GM21367 (cell line): Measurements from ENCODE around the gene MAP7D3.

Source experiments
- ATAC-seq: cut with Tn5 transposase; IDR thresholded peaks from one replicate; pipeline ENCODE4 v1.9.1; 2021; ENCODE audit not compliant: unreplicated experiment

Gene MAP7D3

DNA sequence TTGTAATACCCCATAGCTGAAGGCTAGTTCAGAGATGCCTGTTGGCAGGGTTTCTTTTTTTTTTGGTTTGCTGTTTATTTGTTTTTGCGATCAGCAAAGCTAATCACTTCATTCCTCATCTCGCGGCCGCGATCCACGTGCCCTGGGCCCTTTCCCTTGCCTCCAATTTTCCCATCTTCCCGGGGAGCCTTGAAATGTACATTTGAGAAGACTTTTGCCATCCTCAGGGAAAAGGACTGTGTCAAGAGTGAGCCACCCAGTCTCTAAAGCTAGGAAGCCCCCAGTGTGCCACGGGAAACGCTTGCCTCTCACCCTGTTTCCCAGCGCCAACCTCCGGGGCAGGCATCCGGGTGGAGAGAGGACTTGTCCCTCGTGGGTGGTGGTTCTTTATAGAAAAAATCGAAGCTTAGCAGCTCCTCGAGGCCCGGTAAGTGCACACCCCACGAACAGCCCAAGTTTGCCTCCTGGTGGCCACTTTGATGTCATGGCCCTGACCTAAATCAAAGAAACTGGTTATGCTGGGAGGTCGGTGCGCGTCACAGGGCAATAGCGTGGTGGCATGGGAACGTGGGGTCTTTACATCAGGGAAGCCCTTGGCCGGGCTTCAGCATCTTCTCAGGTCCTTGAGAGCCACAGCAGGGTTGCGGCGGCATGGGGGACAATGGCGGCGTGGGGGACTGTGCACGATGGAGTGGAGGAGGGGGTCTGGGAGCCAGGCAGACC is 42.0 kb downstream of the MAP7D3 start:
- ATAC-seq, result no peak

DNA sequence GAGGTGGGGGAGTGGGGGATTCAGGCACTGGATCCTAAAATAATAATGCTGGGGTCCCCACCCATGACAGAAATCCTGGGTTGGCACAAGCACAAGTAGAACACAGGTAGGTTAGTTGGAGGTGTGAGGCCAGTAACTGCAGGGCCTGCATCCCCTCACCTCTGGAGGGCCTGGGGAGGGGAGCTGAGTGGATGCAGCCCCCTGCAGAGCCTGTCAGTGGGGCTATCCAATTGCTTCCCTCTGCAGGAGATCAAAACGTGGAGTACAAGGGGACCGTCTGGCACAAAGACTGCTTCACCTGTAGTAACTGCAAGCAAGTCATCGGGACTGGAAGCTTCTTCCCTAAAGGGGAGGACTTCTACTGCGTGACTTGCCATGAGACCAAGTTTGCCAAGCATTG is 43.7 kb downstream of the MAP7D3 start:
- no peak for ATAC-seq

DNA sequence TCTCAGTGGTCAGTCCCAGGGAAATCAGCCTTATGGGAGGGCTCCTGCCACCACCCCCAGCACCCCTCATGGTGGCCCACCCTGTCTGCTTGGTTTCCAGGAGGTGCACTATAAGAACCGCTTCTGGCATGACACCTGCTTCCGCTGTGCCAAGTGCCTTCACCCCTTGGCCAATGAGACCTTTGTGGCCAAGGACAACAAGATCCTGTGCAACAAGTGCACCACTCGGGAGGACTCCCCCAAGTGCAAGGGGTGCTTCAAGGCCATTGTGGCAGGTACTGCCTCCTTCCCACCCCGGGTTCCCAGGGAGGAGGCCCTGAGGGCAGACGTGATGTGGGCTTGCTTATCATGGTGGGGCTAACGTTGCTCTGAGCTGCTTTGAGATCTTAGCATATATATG is 44.3 kb downstream of the MAP7D3 start:
- ATAC-seq, result no peak

GRCh38 chrX:136205882-136206380 is 45.3 kb downstream of the MAP7D3 start:
- no peak for ATAC-seq

DNA sequence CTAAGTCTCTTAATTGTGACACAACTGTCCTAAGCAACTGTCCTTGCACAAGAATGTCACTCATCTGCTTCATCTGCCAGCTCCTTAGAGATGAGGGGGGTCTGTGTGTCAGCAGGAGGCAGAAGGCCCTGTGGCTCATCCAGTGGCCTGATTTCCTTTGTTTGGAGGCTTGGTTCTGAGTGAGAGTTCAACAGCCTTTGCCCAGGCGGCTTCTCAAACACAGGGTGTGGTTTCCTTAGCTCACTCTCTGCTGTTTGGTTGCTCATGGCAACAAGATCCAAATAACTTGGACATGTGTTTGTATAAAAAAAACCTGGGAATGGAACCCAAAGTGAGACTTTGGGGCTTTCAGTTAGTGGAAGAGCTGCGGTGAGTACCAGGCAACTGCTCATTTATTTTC is 46.6 kb downstream of the MAP7D3 start:
- no peak for ATAC-seq

DNA sequence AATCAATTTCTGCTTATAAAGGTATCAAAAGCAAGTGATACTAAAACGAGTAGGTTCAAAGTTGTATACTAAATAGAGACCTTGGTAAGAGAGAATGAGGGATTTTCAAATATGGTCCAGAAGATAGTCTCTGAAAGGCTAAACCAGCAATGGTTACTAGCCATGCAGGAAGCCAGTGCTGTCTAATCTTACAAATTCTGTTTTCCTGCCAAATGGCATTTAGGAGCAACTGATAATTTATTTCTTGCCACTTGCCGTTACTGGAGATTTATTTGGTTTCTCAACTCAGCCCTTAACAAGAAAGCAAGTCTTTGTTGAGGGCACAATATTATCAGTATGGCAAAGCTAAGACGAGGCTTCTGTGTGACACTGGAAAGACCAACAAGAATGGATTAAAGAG is 47.2 kb downstream of the MAP7D3 start:
- no peak for ATAC-seq

DNA sequence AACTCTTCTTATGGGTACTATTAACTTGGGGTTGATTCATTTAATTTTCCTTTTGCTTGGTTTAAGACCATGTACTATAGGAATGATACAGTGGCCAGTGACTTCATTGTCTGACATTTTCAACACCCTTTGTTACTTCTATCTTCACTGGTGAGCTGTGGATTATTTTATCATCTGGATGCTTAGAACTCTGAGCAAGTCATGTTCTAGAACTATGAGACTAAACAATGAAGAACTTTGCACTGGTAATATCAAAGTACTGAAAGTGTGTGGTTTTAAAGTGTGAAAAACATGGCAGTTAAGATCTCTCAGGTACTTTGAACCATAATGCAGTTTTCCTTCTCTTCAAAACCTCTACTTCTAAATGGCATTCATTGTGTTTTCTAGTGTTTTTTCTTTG is 47.8 kb downstream of the MAP7D3 start:
- ATAC-seq, result no peak

GRCh38 chrX:136202889-136203288 is 48.3 kb downstream of the MAP7D3 start:
- no peak for ATAC-seq

DNA sequence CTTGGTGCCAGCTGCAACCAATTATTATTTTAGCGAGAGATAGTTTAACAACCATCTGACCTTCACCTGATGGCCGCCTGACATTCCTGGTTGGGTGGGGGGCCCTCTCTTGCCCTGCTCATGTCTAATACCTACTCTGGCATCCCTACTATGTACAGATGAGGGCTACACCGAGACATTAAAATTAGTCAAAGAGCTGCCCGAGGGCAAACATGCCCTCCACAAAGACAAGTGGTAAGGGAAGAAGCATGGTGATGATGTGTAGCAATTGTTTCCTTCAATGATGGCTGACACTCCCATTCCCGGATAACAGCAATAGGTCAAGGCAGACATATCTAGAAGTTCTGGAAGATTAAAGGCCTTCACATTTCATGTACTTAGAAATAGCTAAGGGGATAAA is 49.6 kb downstream of the MAP7D3 start:
- ATAC-seq, result no peak

DNA sequence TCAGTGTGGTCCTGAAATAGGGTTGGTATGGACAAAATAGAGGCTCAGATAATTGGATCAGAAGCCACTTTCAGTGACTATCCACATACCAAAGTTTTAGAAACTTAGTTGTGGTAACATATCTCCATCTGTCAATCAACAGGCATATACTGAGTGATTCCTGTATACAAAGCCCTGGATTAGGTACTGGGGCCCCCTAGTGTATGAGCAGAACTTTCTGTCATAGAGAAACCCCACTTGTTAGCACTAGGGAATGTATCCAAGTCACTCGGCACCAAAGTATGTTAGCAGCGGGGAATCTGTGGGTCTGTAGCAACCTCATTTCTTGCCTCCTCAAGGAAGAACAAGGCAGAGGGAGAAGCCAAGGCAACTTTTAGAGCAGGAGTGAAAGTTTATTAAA is 50.7 kb downstream of the MAP7D3 start:
- ATAC-seq, result no peak

DNA sequence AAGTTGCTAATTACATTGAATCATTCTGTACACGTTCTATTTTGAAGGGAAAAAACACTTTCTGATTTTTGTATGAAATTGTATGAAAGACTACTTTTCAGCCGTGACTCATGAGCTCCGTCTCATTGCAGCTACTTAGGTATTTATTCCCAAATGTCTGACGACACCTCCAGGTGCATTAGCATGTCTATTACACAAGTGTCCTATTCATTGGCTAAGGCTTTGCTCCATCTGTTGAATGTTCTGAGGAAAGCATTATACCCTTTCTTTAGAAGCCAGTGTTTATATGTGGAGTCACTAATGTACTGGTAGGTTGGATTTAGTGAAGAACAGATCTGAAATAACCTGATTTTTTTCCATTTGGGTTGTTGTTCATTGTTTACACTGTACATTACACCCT is 51.8 kb downstream of the MAP7D3 start:
- no peak for ATAC-seq

GRCh38 chrX:136198678-136199243 is 52.4 kb downstream of the MAP7D3 start:
- ATAC-seq, result no peak

- no peak for ATAC-seq
Observed at GRCh38 chrX:136198010-136198409, 53.2 kb downstream of the MAP7D3 start.

GRCh38 chrX:136196691-136197155 is 54.5 kb downstream of the MAP7D3 start:
- ATAC-seq, result no peak

- no peak for ATAC-seq
Observed at GRCh38 chrX:136195247-136195646, 56.0 kb downstream of the MAP7D3 start.

DNA sequence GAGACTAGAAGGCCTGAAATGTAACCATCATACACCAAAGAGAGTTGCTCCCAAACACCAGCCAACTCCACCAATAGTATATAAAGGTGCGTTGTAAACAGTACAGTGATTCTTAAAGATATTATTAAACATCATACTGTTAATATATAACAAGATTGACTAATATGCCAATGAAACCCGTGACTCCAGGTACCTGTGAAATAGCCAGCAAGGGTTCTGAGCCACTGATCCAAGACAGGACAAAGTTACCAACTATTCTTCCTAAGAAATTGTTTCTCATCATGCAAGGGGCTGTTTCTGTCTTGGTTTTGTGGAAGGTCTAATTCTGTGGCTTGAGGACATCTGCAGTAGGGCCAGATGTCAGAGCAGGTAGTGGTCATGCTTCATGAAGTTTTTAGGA is 56.7 kb downstream of the MAP7D3 start:
- ATAC-seq, result no peak

DNA sequence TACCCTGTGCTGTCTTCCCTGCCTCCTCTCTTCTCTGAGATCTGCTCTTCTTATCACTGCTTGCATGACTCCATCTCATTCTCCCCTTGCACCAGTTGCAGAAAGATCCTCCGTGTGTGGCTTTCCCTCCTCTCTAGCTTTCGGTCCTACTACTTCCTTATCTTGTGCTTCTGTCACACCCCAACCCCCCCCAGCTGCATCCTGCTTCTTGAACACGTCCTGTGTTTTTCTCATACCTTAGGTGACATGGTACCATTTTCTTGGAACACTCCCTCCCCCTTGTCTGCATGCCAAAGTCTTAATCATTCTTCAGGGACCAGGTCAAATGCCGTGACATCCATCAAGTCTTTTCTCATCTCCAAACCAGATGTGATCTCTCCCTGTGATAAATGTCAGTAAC is 57.4 kb downstream of the MAP7D3 start:
- no peak for ATAC-seq

DNA sequence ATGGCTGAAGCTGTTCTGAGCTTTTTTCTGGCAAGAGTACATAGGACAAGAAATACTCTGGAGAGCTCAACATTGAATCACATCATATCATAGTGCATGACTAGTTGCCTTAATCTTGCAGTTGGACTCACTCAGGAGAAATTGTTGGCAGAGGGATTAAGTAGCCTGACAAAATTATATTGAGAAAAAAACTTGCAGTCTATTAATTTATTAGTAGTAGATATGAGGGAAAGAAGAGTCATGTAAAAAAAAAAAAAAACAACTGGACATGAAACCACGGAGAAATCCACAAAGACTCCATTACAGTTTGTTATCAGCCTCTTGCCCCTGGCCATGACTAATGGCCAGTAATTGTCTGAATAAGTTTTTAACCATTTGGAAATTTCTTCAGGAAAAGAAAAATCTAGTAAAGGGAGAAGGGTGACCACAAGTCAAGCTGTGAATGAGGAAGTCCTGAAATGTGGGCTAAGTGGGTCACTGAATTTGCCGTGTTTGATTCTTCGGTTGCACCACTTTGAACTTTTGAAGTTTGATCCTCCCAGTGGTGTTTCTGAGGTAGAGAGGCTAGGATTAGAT is 58.3 kb downstream of the MAP7D3 start:
- no peak for ATAC-seq

- no peak for ATAC-seq
Observed at GRCh38 chrX:136192135-136192534, 59.1 kb downstream of the MAP7D3 start.

- no peak for ATAC-seq
Observed at GRCh38 chrX:136191171-136191570, 60.0 kb downstream of the MAP7D3 start.

- no peak for ATAC-seq
Observed at GRCh38 chrX:136190038-136190713, 61.0 kb downstream of the MAP7D3 start.

DNA sequence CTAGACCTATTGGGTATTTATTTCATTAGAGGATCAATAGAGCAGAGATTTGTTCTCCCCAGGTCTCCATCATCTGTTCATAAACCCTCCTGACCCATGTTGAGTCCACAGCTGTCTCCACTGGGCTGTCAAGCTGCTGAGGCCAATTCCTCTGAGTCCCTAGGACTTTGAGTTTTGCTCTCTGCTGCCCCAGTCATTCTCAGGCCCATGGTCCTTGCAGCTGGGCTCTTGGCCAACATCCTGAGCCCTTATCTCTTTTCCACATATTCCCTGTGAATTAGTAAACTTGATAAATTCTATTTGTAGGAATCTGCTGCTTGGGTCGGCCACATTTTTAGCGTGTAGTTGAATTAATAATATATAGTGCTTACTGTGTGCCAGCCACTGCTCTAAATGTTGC is 62.0 kb downstream of the MAP7D3 start:
- no peak for ATAC-seq
